ENCODE results near the gene FCMR. TPM values are rescaled to one million over a fixed set of nuclear protein-coding genes. Genes with fewer than 3 reads are reported as not detected.
A peak's percentile ranks its signal among the peaks of the same experiment; 100 is the strongest.

Gene FCMR
- total and polyA plus RNA-seq, 4 donors: 0.70 to 3.6 (median 1.7) TPM

DNA sequence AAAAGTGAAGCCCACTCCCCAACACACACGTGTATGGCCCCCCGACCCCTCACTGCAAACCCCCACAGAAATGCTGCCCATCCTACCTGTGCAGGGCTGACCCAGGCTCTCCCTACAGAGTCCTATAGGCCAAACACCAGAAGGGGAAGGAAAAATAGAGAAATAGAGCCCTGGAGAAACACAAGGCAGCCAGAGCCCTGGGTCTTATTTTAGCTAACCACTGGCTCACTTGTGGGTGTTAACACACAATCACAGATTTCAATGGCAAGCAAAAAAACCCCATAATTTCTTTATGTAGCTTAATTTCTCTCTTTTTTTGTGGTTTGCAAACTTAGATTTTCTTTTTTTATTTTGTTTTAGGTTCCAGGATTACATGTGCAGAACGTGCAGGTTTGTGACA, 25.5 kb upstream of the FCMR start:
- H3K4me3 ChIP-seq (ENCODE audit: low read depth in 1 of 3, low read length in 3 of 3): no peak overlapping the region
- 82% methylated on average over 3 of the region's 3 CpGs for WGBS
- TF ChIP-seq RXRA (IDR thresholded peaks at IDR 0.05): no peak
- no peak for TF ChIP-seq NR2F2 (IDR thresholded peaks at IDR 0.05)
- TF ChIP-seq, protein P1, sequence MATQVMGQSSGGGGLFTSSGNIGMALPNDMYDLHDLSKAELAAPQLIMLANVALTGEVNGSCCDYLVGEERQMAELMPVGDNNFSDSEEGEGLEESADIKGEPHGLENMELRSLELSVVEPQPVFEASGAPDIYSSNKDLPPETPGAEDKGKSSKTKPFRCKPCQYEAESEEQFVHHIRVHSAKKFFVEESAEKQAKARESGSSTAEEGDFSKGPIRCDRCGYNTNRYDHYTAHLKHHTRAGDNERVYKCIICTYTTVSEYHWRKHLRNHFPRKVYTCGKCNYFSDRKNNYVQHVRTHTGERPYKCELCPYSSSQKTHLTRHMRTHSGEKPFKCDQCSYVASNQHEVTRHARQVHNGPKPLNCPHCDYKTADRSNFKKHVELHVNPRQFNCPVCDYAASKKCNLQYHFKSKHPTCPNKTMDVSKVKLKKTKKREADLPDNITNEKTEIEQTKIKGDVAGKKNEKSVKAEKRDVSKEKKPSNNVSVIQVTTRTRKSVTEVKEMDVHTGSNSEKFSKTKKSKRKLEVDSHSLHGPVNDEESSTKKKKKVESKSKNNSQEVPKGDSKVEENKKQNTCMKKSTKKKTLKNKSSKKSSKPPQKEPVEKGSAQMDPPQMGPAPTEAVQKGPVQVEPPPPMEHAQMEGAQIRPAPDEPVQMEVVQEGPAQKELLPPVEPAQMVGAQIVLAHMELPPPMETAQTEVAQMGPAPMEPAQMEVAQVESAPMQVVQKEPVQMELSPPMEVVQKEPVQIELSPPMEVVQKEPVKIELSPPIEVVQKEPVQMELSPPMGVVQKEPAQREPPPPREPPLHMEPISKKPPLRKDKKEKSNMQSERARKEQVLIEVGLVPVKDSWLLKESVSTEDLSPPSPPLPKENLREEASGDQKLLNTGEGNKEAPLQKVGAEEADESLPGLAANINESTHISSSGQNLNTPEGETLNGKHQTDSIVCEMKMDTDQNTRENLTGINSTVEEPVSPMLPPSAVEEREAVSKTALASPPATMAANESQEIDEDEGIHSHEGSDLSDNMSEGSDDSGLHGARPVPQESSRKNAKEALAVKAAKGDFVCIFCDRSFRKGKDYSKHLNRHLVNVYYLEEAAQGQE (IDR thresholded peaks at IDR 0.05): no peak
- no peak for TF ChIP-seq TAF1 (conservative IDR thresholded peaks at IDR 0.05)
- TF ChIP-seq HNF4A (conservative IDR thresholded peaks at IDR 0.05): no peak
- no peak for TF ChIP-seq HNF4G (IDR thresholded peaks at IDR 0.05)
- TF ChIP-seq, protein P2, sequence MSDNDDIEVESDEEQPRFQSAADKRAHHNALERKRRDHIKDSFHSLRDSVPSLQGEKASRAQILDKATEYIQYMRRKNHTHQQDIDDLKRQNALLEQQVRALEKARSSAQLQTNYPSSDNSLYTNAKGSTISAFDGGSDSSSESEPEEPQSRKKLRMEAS (IDR thresholded peaks at IDR 0.05): no peak
- no peak for TF ChIP-seq GABPA (IDR thresholded peaks at IDR 0.05 in 1 of 2, conservative IDR thresholded peaks at IDR 0.05 in 1 of 2)
- no peak for TF ChIP-seq FOXA2 (IDR thresholded peaks at IDR 0.05)
- no peak for TF ChIP-seq SP1 (IDR thresholded peaks at IDR 0.05)
- H3K27me3 ChIP-seq (ENCODE audit: control insufficient read depth in 4 of 4, insufficient read depth in 4 of 4, low read length in 3 of 4): no peaks in the 10 kb centered on the region
- H3K9ac ChIP-seq (ENCODE audit: low read depth in 1 of 2, low read length in 2 of 2): no peak overlapping the region
- peaks cover 0 to 2% (median 0%) of the 10 kb centered on the region in 4 donors for H3K9me3 ChIP-seq (ENCODE audit: control insufficient read depth in 4 of 4, low read length in 3 of 4)
- DNase-seq (ENCODE audit: low spot score): no peak
- no peak overlapping the region for H3K27ac ChIP-seq (ENCODE audit: low read depth in 1 of 2, low read length in 2 of 2)
- H3K36me3 ChIP-seq (ENCODE audit: control insufficient read depth in 4 of 4, insufficient read depth in 3 of 4, low read depth in 1 of 4, low read length in 3 of 4): no peaks in the 10 kb centered on the region
- H3K4me1 ChIP-seq (ENCODE audit: control insufficient read depth in 4 of 4, insufficient read depth in 4 of 4, low read length in 3 of 4): peaks cover 13 to 66% (median 49%) of the 10 kb centered on the region in 4 donors

DNA sequence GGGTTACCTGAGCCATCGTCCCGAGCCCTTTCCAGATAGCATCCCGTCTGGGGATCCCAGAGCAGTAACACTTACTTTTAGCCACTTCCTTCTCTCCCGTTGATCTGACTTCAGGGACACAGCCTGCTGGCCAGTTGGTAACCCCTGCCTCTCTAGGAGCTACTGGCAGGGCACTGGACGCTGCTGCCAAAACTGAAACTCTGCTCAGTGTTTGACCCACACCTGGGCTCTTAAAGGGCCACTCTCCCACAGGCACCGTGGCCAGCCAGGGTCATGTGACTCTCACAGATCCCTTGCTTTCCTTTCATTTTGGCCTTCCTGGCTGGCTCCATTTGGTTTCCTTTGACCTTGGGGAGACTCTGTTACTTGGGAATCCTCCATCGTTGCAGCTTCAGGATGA, 24.5 kb upstream of the FCMR start, which contains the start of gene PIGR:
TSS of gene PIGR (minus strand) at position 206 of the 400 bp plus-strand sequence. CDS start 5,935 bp downstream, outside the sequence.
- Histone ChIP-seq H3K27ac (ENCODE audit: low read depth in 1 of 2, low read length in 2 of 2) (peak within 1 kb of the TSS; percentile 32 to 74), H3K9ac (ENCODE audit: low read depth in 1 of 2, low read length in 2 of 2) (peak within 1 kb of the TSS in 1 of 2 donors; percentile 44)

More for the DNA sequence above, 24.5 kb upstream of the FCMR start, which contains the start of gene PIGR:
- no peak for DNase-seq (ENCODE audit: low spot score)
- peak within 1 kb of the TSS; percentile 1 to 56 (median 14) for H3K4me3 ChIP-seq (ENCODE audit: low read depth in 1 of 3, low read length in 3 of 3)
- WGBS: 30% methylated on average over 7 of the region's 7 CpGs
- peaks cover 0 to 2% (median 0%) of the 10 kb centered on the region in 4 donors for H3K9me3 ChIP-seq (ENCODE audit: control insufficient read depth in 4 of 4, low read length in 3 of 4)
- H3K36me3 ChIP-seq (ENCODE audit: control insufficient read depth in 4 of 4, insufficient read depth in 3 of 4, low read depth in 1 of 4, low read length in 3 of 4): no peaks in the 10 kb centered on the region
- no peak for TF ChIP-seq YY1 (IDR thresholded peaks at IDR 0.05)
- TF ChIP-seq, protein P3, sequence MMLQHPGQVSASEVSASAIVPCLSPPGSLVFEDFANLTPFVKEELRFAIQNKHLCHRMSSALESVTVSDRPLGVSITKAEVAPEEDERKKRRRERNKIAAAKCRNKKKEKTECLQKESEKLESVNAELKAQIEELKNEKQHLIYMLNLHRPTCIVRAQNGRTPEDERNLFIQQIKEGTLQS (IDR thresholded peaks at IDR 0.05): no peak
- TF ChIP-seq TAF1 (conservative IDR thresholded peaks at IDR 0.05): peak; percentile 39
- no peak for TF ChIP-seq NR2F2 (IDR thresholded peaks at IDR 0.05)
- TF ChIP-seq HNF4G (IDR thresholded peaks at IDR 0.05): no peak
- no peak for TF ChIP-seq EGR1 (IDR thresholded peaks at IDR 0.05; ENCODE audit: low read depth in 2 of 2)
- TF ChIP-seq, protein P1 (IDR thresholded peaks at IDR 0.05): no peak
- TF ChIP-seq FOXA2 (IDR thresholded peaks at IDR 0.05): no peak
- TF ChIP-seq, protein P4, sequence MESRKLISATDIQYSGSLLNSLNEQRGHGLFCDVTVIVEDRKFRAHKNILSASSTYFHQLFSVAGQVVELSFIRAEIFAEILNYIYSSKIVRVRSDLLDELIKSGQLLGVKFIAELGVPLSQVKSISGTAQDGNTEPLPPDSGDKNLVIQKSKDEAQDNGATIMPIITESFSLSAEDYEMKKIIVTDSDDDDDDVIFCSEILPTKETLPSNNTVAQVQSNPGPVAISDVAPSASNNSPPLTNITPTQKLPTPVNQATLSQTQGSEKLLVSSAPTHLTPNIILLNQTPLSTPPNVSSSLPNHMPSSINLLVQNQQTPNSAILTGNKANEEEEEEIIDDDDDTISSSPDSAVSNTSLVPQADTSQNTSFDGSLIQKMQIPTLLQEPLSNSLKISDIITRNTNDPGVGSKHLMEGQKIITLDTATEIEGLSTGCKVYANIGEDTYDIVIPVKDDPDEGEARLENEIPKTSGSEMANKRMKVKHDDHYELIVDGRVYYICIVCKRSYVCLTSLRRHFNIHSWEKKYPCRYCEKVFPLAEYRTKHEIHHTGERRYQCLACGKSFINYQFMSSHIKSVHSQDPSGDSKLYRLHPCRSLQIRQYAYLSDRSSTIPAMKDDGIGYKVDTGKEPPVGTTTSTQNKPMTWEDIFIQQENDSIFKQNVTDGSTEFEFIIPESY (IDR thresholded peaks at IDR 0.05): no peak
- TF ChIP-seq JUND (IDR thresholded peaks at IDR 0.05): no peak
- TF ChIP-seq, protein P2 (IDR thresholded peaks at IDR 0.05): peak; percentile 82
- TF ChIP-seq HNF4A (conservative IDR thresholded peaks at IDR 0.05): peak; percentile 27 to 29
- peak; percentile 60 to 65 for TF ChIP-seq RXRA (IDR thresholded peaks at IDR 0.05)
- no peak for TF ChIP-seq FOXA1 (IDR thresholded peaks at IDR 0.05)
- peak in 1 of 2 donors; percentile 35 for TF ChIP-seq RAD21 (IDR thresholded peaks at IDR 0.05)
- TF ChIP-seq SP1 (IDR thresholded peaks at IDR 0.05): peak; percentile 38
- peaks cover 9 to 66% (median 43%) of the 10 kb centered on the region in 4 donors for H3K4me1 ChIP-seq (ENCODE audit: control insufficient read depth in 4 of 4, insufficient read depth in 4 of 4, low read length in 3 of 4)
- no peaks in the 10 kb centered on the region for H3K27me3 ChIP-seq (ENCODE audit: control insufficient read depth in 4 of 4, insufficient read depth in 4 of 4, low read length in 3 of 4)

All from liver (tissue), 9 donors.